Thyroid gland (tissue), 4 donors: ENCODE results near the gene AFF2.

Experiments used
- POLR2A ChIP-seq, 2 donors: fragments of 450-650 bp; IDR thresholded peaks; one replicate each; pipeline ENCODE4 v1.6.1; 2017; ENCODE audit warnings: antibody characterized with exemption in 2 of 2, mild to moderate bottlenecking in 2 of 2, moderate library complexity in 1 of 2
- TF ChIP-seq, protein P1 (sequence below), 6 experiments: fragments of 200-600 bp in 3 of 6; fragments of 450-650 bp in 3 of 6; sonication (generic) in 3 of 6; IDR thresholded peaks; one replicate each; pipeline ENCODE4 v1.5.1; 2016 to 2019; ENCODE audit warnings: antibody characterized with exemption in 6 of 6, mild to moderate bottlenecking in 2 of 6, inconsistent platforms in 1 of 6, moderate library complexity in 1 of 6

GRCh38 chrX:148588649-148589310 is 88.4 kb downstream of the AFF2 start:
- TF ChIP-seq, protein P1, sequence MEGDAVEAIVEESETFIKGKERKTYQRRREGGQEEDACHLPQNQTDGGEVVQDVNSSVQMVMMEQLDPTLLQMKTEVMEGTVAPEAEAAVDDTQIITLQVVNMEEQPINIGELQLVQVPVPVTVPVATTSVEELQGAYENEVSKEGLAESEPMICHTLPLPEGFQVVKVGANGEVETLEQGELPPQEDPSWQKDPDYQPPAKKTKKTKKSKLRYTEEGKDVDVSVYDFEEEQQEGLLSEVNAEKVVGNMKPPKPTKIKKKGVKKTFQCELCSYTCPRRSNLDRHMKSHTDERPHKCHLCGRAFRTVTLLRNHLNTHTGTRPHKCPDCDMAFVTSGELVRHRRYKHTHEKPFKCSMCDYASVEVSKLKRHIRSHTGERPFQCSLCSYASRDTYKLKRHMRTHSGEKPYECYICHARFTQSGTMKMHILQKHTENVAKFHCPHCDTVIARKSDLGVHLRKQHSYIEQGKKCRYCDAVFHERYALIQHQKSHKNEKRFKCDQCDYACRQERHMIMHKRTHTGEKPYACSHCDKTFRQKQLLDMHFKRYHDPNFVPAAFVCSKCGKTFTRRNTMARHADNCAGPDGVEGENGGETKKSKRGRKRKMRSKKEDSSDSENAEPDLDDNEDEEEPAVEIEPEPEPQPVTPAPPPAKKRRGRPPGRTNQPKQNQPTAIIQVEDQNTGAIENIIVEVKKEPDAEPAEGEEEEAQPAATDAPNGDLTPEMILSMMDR (IDR thresholded peaks at IDR 0.05): no peak
- no peak for TF ChIP-seq POLR2A (IDR thresholded peaks at IDR 0.05)
